Omental fat pad (tissue), 4 donors: ENCODE data around the gene ISY1. TPM values are rescaled to one million over a fixed set of nuclear protein-coding genes. Genes with fewer than 3 reads are reported as not detected.

ENCODE experiments used
- ATAC-seq: fragments of 150-250 bp; one replicate; pipeline ENCODE4 v1.9.1; 2016; ENCODE audit warnings: mild to moderate bottlenecking, moderate library complexity; ENCODE audit not compliant: low FRiP score
- DNase-seq: peaks from one replicate; pipeline ENCODE4 v3.0.0-alpha.2; 2019; ENCODE audit warnings: low spot score
- CTCF ChIP-seq, 3 donors: fragments of 450-650 bp; IDR thresholded peaks; one replicate each; pipeline ENCODE4 v1.5.1; 2016 to 2017; ENCODE audit warnings: antibody characterized with exemption in 3 of 3, mild to moderate bottlenecking in 3 of 3, moderate library complexity in 2 of 3
- total RNA-seq, 4 donors: library from RNA; depleted of rRNA; stranded (reverse); fragments of >200 nt; gene quantifications; one replicate each; pipeline ENCODE4 v1.1.0, GENCODE V29; 2016

ISY1 gene
- total RNA-seq, 4 donors from 2014 or later = 14.4 to 23.2 (median 17.0) TPM

- no peak for TF ChIP-seq CTCF (IDR thresholded peaks at IDR 0.05)
- DNase-seq (no peak), ATAC-seq (no peak)
Measured at GRCh38 chr3:129081503-129081902, 79.4 kb downstream of the ISY1 start.

- TF ChIP-seq CTCF (IDR thresholded peaks at IDR 0.05) = no peak
- DNase-seq (no peak), ATAC-seq (no peak)
Measured at GRCh38 chr3:129078510-129078909, 82.4 kb downstream of the ISY1 start.

Other genes starting within 250 kb of the ISY1 start
- 1 to 10 TPM in 2 of 4 donors, not detected in 2; 1.1 to 2.2 TPM for gene CFAP92, start 167.0 kb downstream of the ISY1 start, total RNA-seq
- 1 to 10 TPM in 3 of 4 donors, under 1 TPM in 1; 0.72 to 6.3 (median 1.2) TPM for gene EFCC1, start 159.8 kb downstream of the ISY1 start, total RNA-seq
- not detected for gene GP9, start 100.3 kb downstream of the ISY1 start, total RNA-seq
- gene RAB43, start 39.3 kb downstream of the ISY1 start, total RNA-seq = 10 to 100 TPM; 12.8 to 18.5 (median 16.3) TPM
- gene CNBP, start 22.8 kb upstream of the ISY1 start, total RNA-seq = 100 to 1,000 TPM; 369 to 489 (median 433) TPM
- 100 to 1,000 TPM; 107 to 148 (median 127) TPM for gene COPG1, start 88.5 kb upstream of the ISY1 start, total RNA-seq
- 10 to 100 TPM; 25.9 to 30.3 (median 27.1) TPM for gene HMCES, start 117.8 kb upstream of the ISY1 start, total RNA-seq